ENCODE data around the gene COMMD8. TPM values are rescaled to one million over a fixed set of nuclear protein-coding genes. Genes with fewer than 3 reads are reported as not detected.

Gene COMMD8
- total and polyA plus RNA-seq, 8 donors, result 2.6 to 25.1 (median 11.8) TPM; not detected in 1

DNA sequence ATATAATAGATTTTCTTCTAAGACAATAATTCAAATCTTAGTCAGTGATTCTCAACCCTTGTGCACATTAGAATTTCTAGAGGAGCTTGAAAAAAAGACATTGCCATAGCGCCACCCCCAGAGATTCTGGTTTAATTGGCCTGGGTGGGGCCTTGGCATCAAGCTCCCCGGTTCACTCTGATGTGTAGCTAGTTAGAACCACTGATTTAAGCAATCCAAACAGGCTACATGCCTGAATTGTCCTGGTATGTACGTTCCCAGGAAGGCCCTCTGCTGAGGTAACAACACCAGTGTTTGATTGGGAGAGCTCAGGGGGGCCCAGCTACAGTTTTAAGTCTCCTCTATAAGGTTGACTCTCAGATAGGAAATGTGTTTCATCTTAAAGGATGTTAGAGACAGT is 20.2 kb upstream of the COMMD8 start:
- no peak overlapping the region for H3K4me3 ChIP-seq
- WGBS, 5 donors, result 79 to 86% (median 81%) methylated on average over 3 of the region's 3 CpGs
- H3K27ac ChIP-seq, result peak overlapping the region in 3 of 5 donors; percentile 94 to 95 (median 94)
- H3K4me1 ChIP-seq, result peaks cover 0 to 45% (median 17%) of the 10 kb centered on the region in 4 donors
- H3K9me3 ChIP-seq, result no peaks in the 10 kb centered on the region
- intact Hi-C loops (cut with DNase I; ENCODE audit: low total_unique reads), result no loop called here
- H3K36me3 ChIP-seq, result no peaks in the 10 kb centered on the region
- DNase-seq, result no peak
- no peaks in the 10 kb centered on the region for H3K27me3 ChIP-seq
- TF ChIP-seq POLR2AphosphoS5 (IDR thresholded peaks at IDR 0.05), result no peak
- TF ChIP-seq EP300 (IDR thresholded peaks at IDR 0.05), result no peak
- TF ChIP-seq POLR2A (IDR thresholded peaks at IDR 0.05), result no peak
- TF ChIP-seq, protein P1, sequence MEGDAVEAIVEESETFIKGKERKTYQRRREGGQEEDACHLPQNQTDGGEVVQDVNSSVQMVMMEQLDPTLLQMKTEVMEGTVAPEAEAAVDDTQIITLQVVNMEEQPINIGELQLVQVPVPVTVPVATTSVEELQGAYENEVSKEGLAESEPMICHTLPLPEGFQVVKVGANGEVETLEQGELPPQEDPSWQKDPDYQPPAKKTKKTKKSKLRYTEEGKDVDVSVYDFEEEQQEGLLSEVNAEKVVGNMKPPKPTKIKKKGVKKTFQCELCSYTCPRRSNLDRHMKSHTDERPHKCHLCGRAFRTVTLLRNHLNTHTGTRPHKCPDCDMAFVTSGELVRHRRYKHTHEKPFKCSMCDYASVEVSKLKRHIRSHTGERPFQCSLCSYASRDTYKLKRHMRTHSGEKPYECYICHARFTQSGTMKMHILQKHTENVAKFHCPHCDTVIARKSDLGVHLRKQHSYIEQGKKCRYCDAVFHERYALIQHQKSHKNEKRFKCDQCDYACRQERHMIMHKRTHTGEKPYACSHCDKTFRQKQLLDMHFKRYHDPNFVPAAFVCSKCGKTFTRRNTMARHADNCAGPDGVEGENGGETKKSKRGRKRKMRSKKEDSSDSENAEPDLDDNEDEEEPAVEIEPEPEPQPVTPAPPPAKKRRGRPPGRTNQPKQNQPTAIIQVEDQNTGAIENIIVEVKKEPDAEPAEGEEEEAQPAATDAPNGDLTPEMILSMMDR (IDR thresholded peaks at IDR 0.05), result no peak

DNA sequence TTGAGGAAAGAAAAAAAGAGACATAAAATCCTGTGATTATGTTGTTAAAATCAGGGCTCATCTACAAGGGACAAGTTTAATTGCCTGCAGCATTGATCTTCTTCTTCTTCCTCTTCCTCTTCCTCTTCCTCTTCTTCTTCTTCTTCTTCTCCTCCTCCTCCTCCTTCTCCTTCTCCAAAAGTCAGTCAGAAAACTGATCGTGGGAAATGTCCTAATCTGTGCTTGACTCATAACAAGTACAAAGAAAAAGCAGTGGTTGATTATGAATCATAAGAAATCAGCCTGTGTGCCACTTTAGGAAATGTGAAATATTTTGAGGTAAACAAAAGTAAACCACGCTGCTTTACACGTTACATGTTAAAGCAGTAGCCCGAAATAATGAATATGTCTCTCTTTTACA is 18.8 kb upstream of the COMMD8 start:
- intact Hi-C loops (cut with DNase I; ENCODE audit: low total_unique reads), result no loop called here
- Histone ChIP-seq H3K27ac (no peak overlapping the region), H3K4me3 (no peak overlapping the region), H3K36me3 (no peaks in the 10 kb centered on the region), H3K9me3 (no peaks in the 10 kb centered on the region), H3K27me3 (no peaks in the 10 kb centered on the region), H3K4me1 (peaks cover 0 to 39% (median 14%) of the 10 kb centered on the region in 4 donors)
- no peak for TF ChIP-seq EP300 (IDR thresholded peaks at IDR 0.05)
- no peak for TF ChIP-seq POLR2A (IDR thresholded peaks at IDR 0.05)
- no peak for TF ChIP-seq POLR2AphosphoS5 (IDR thresholded peaks at IDR 0.05)
- TF ChIP-seq, protein P1 (IDR thresholded peaks at IDR 0.05), result no peak
- WGBS, 5 donors, result 40 to 62% (median 48%) methylated on average over 4 of the region's 4 CpGs
- no peak for DNase-seq

DNA sequence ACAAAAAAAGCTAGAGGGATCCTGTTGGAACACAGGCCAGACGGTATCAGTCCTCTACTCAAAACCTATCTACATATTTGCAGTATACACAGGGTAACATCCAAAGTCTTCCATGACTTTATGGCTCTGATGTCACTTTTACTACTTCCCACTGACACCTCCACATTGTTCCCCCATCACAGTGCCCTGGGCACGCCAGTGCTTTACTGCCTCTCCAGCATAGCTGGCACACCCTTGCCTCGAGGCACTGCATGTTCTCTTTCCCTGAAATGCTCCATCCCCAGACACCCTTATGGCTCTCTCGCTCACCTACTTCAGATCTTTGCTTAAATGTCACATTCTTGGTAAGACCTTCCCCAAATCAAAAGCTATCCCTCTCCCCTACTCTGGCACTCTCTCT is 15.3 kb upstream of the COMMD8 start:
- no peak overlapping the region for H3K4me3 ChIP-seq
- H3K9me3 ChIP-seq, result no peaks in the 10 kb centered on the region
- intact Hi-C loops (cut with DNase I; ENCODE audit: low total_unique reads), result no loop called here
- H3K27ac ChIP-seq, result no peak overlapping the region
- no peak for DNase-seq
- WGBS, 5 donors, result 79 to 94% (median 89%) methylated on average over 4 of the region's 4 CpGs
- H3K36me3 ChIP-seq, result no peaks in the 10 kb centered on the region
- TF ChIP-seq, protein P1 (IDR thresholded peaks at IDR 0.05), result no peak
- no peak for TF ChIP-seq POLR2A (IDR thresholded peaks at IDR 0.05)
- TF ChIP-seq EP300 (IDR thresholded peaks at IDR 0.05), result no peak
- TF ChIP-seq POLR2AphosphoS5 (IDR thresholded peaks at IDR 0.05), result no peak
- H3K4me1 ChIP-seq, result peaks cover 0 to 19% (median 2%) of the 10 kb centered on the region in 4 donors
- H3K27me3 ChIP-seq, result no peaks in the 10 kb centered on the region

DNA sequence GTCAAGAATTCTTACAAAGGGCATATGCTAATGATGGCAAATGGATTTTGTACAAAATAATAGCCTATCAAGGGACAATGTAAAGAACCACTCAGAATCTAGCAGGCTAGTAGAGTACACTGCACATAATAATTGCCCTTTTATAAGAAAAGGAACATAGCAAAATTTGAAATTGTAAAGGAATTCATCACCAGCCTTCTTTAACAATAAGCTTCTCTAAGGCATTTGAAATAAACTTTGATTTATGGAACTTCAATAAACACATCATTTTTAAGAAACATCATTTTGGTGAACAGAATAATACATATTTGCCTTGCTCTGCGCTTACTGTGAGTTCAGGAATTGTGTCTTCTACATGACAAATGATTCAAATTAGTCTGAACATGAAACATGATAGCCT is 11.9 kb upstream of the COMMD8 start:
- no peaks in the 10 kb centered on the region for H3K4me1 ChIP-seq
- WGBS, 5 donors, result 76 to 93% (median 81%) methylated on average over 1 of the region's 1 CpG
- no peak for DNase-seq

More for the DNA sequence above, 11.9 kb upstream of the COMMD8 start:
- intact Hi-C loops (cut with DNase I; ENCODE audit: low total_unique reads), result no loop called here
- TF ChIP-seq POLR2A (IDR thresholded peaks at IDR 0.05) (no peak), EP300 (IDR thresholded peaks at IDR 0.05) (no peak), POLR2AphosphoS5 (IDR thresholded peaks at IDR 0.05) (no peak)
- TF ChIP-seq, protein P1 (IDR thresholded peaks at IDR 0.05), result no peak
- H3K36me3 ChIP-seq, result no peaks in the 10 kb centered on the region
- no peak overlapping the region for H3K4me3 ChIP-seq
- H3K9me3 ChIP-seq, result no peaks in the 10 kb centered on the region
- H3K27me3 ChIP-seq, result no peaks in the 10 kb centered on the region
- no peak overlapping the region for H3K27ac ChIP-seq
